Activated CD8-positive, alpha-beta T cell treated with anti-CD3 and anti-CD28 coated beads for 36 hours (primary cell): Measurements from ENCODE around the gene ACAP3. TPM values are rescaled to one million over a fixed set of nuclear protein-coding genes. Genes with fewer than 3 reads are reported as not detected.

ENCODE experiments used
- ATAC-seq: fragments of 200-7000 bp; cut with Tn5 transposase; one replicate; pipeline ENCODE4 v1.10.0; 2021; ENCODE audit warnings: mild to moderate bottlenecking, moderate library complexity
- CTCF ChIA-PET: fragments of 350-600 bp; sonication (Branson Sonifier 250); formaldehyde crosslinking; loops from one replicate; lab custom pipeline; 2021; ENCODE audit warnings: antibody characterized with exemption; lab: Charles Lee
- POLR2A ChIA-PET: fragments of 350-600 bp; sonication (Branson Sonifier 250); formaldehyde crosslinking; loops from one replicate; lab custom pipeline; 2021; ENCODE audit warnings: antibody characterized with exemption; lab: Charles Lee
- DNase-seq: peaks from one replicate; pipeline ENCODE4 v3.0.0-alpha.2; 2020
- H3K27ac Mint-ChIP-seq: one replicate; pipeline ENCODE4 v1.8.0; 2021; ENCODE audit warnings: mild to moderate bottlenecking, mixed read lengths
- H3K27me3 Mint-ChIP-seq: one replicate; pipeline ENCODE4 v1.8.0; 2021; ENCODE audit warnings: mixed read lengths
- H3K36me3 Mint-ChIP-seq: one replicate; pipeline ENCODE4 v1.8.0; 2021; ENCODE audit warnings: low read depth, mixed read lengths
- H3K4me1 Mint-ChIP-seq: one replicate; pipeline ENCODE4 v1.8.0; 2021; ENCODE audit warnings: low read depth, mixed read lengths
- H3K4me3 Mint-ChIP-seq: one replicate; pipeline ENCODE4 v1.8.0; 2021; ENCODE audit warnings: mild to moderate bottlenecking, moderate library complexity, mixed read lengths
- H3K9me3 Mint-ChIP-seq: one replicate; pipeline ENCODE4 v1.8.0; 2021; ENCODE audit warnings: mixed read lengths
- intact Hi-C: fragments of 100-400 bp; cut with micrococcal nuclease; formaldehyde crosslinking; loops from one replicate; pipeline ENCODE4 v1.10.0; 2022
- total RNA-seq, 2 experiments: library from RNA; stranded (reverse); gene quantifications; one replicate each; pipeline ENCODE4 v1.2.3, GENCODE V29; 2021
- TF ChIP-seq, protein P1 (sequence below): fragments of 200-600 bp; IDR thresholded peaks from one replicate; pipeline ENCODE4 v1.8.0; 2022; ENCODE audit warnings: antibody characterized with exemption, mild to moderate bottlenecking

ACAP3 gene
- total RNA-seq, 2 experiments from 2014 or later: 41.1 to 42.5 TPM

- DNase-seq: no peak
- no peak for ATAC-seq
- CTCF ChIA-PET: no interaction called here
- H3K4me3 Mint-ChIP-seq: no peak overlapping the region
- intact Hi-C loops: no loop called here
- TF ChIP-seq, protein P1, sequence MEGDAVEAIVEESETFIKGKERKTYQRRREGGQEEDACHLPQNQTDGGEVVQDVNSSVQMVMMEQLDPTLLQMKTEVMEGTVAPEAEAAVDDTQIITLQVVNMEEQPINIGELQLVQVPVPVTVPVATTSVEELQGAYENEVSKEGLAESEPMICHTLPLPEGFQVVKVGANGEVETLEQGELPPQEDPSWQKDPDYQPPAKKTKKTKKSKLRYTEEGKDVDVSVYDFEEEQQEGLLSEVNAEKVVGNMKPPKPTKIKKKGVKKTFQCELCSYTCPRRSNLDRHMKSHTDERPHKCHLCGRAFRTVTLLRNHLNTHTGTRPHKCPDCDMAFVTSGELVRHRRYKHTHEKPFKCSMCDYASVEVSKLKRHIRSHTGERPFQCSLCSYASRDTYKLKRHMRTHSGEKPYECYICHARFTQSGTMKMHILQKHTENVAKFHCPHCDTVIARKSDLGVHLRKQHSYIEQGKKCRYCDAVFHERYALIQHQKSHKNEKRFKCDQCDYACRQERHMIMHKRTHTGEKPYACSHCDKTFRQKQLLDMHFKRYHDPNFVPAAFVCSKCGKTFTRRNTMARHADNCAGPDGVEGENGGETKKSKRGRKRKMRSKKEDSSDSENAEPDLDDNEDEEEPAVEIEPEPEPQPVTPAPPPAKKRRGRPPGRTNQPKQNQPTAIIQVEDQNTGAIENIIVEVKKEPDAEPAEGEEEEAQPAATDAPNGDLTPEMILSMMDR: no peak
- POLR2A ChIA-PET: no interaction called here
- H3K36me3 Mint-ChIP-seq: no peaks in the 10 kb centered on the region
- H3K27ac Mint-ChIP-seq: no peak overlapping the region
- H3K27me3 Mint-ChIP-seq: no peaks in the 10 kb centered on the region
- no peaks in the 10 kb centered on the region for H3K9me3 Mint-ChIP-seq
- peaks cover 2% of the 10 kb centered on the region for H3K4me1 Mint-ChIP-seq
Measured at GRCh38 chr1:1293263-1294249, 14.2 kb downstream of the ACAP3 start.

DNA sequence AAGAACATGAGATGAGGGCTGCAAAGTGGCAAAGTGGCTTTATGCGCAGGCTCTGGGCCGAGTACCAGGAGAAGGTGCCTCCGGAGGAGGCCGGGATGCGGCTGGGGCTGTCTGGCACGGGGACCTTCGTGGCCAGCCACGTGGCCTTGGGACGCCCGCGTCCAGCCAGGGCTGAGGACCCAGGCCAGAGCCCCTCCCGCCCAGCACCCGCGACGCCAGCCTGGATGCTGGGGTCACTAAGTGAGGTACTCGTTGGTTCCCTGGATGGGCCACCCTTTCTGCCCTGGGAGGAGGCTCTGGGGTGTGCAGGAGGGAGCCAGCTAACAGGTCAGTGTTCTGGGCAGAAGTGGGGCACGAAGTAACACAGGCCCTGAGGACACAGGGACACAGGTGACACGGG, 14.9 kb downstream of the ACAP3 start:
- Mint-ChIP-seq H3K9me3 (no peaks in the 10 kb centered on the region), H3K4me1 (peaks cover 2% of the 10 kb centered on the region), H3K36me3 (no peaks in the 10 kb centered on the region), H3K27ac (no peak overlapping the region), H3K27me3 (no peaks in the 10 kb centered on the region), H3K4me3 (no peak overlapping the region)
- TF ChIP-seq, protein P1: no peak
- intact Hi-C loops: no loop called here
- ATAC-seq (no peak), DNase-seq (no peak)
- ChIA-PET CTCF (interaction anchor here (1.4 to 3.2 kb wide), 4 partner anchors 12 to 261 kb away, joined by 5 to 37 read pairs (median 20); no protein-coding TSS in a partner anchor), POLR2A (interaction anchor here (1.2 kb wide), 1 partner anchor 19 kb away, joined by 3 read pairs; the partner anchor contains the start of gene UBE2J2)

GRCh38 chr1:1292442-1292779, 15.3 kb downstream of the ACAP3 start:
- ChIA-PET POLR2A (interaction anchor here (1.2 kb wide), 1 partner anchor 19 kb away, joined by 3 read pairs; the partner anchor contains the start of gene UBE2J2), CTCF (interaction anchor here (0.7 to 3.2 kb wide), 12 partner anchors 8 to 308 kb away, joined by 3 to 37 read pairs (median 4); no protein-coding TSS in a partner anchor)
- intact Hi-C loops: no loop called here
- Mint-ChIP-seq H3K27me3 (no peaks in the 10 kb centered on the region), H3K4me1 (peaks cover 2% of the 10 kb centered on the region), H3K27ac (no peak overlapping the region), H3K9me3 (no peaks in the 10 kb centered on the region), H3K4me3 (no peak overlapping the region), H3K36me3 (no peaks in the 10 kb centered on the region)
- ATAC-seq: no peak
- TF ChIP-seq, protein P1: no peak
- no peak for DNase-seq

DNA sequence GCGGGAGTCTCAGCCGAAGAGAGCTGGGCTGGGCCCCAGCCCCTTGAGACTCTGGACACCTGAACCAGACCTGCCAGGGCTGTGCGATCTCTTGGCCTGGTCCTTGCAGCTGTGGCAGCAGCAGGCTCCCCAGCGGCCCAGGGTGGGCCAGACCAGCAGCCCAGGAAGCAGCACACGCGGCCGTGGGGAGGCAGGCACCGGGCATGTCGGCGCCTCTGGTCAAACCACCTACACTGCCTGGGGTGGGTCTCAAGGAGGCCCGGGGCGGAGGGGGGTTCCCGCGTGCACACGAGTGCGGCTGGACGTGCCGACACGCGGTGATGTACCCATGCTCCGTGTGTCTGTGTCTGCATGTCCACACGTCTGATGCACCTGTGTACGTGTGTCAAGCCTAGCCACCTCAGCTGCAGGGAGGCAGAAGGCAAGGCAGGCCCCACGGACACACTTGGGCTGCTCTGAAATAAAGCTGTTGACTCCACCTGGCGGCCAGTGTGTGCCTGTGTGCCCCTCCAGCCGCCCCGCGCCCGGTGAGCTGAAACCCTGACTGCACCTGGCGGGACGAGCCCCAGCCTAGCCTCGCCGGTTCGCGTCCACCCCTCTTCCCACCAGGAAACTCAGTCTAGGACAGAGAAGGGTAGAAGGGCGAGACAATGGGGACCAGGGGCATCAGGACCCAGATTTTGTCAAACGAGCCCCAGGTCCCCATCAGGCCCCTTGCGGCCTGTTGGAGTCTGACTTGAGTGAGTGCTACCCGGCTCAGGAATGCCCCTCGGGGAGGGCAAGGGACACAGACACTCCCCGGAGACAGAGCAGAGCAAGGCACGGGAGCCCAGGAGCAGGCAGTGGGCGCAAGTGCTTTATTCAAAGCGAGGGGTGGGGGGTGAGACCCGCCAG, 15.9 kb downstream of the ACAP3 start:
- H3K36me3 Mint-ChIP-seq: no peaks in the 10 kb centered on the region
- ChIA-PET POLR2A (interaction anchor here (0.8 to 1.2 kb wide), 2 partner anchors 18 to 171 kb away, joined by 3 read pairs; partner anchors contain the start of gene UBE2J2), CTCF (interaction anchor here (0.7 to 3.2 kb wide), 13 partner anchors 9 to 308 kb away, joined by 3 to 37 read pairs (median 4); no protein-coding TSS in a partner anchor)
- peak; percentile 84 for DNase-seq
- H3K27me3 Mint-ChIP-seq: no peaks in the 10 kb centered on the region
- no peak overlapping the region for H3K27ac Mint-ChIP-seq
- intact Hi-C loops: no loop called here
- H3K4me1 Mint-ChIP-seq: peaks cover 2% of the 10 kb centered on the region
- no peak overlapping the region for H3K4me3 Mint-ChIP-seq
- H3K9me3 Mint-ChIP-seq: no peaks in the 10 kb centered on the region
- TF ChIP-seq, protein P1: peak; percentile 69
- ATAC-seq: peak; percentile 87
